Adrenal gland (tissue), 12 donors: Measurements from ENCODE around the gene LMF1. TPM values are rescaled to one million over a fixed set of nuclear protein-coding genes. Genes with fewer than 3 reads are reported as not detected.
"Not testable (repeated sequence)": the region's sequence is repeated elsewhere in the genome, so short reads cannot be mapped to it uniquely, and the experiment has no call there.

Experiments
- DNase-seq, 7 donors: peaks; one replicate each; pipeline ENCODE4 v3.0.0-alpha.2; 2019 to 2020
- H3K27ac ChIP-seq, 5 donors: fragments of 200-600 bp; sonication (generic) in 4 of 5; 1 replicate in 3 of 5; 2 replicates in 2 of 5; pipeline versions ENCODE4 v1.5.1 to v1.8.0; 2016 to 2020; ENCODE audit warnings: mild to moderate bottlenecking in 1 of 5
- H3K27me3 ChIP-seq: fragments of 200-600 bp; 2 replicates; pipeline ENCODE4 v1.8.0; 2021
- H3K36me3 ChIP-seq, 2 donors: fragments of 200-600 bp; replicated peaks in 1 of 2; 1 replicate in 1 of 2; 2 replicates in 1 of 2; pipeline versions ENCODE4 v1.5.1 to v1.8.0; 2018 to 2022
- H3K4me1 ChIP-seq, 2 donors: fragments of 200-600 bp; replicated peaks in 1 of 2; 1 replicate in 1 of 2; 2 replicates in 1 of 2; pipeline versions ENCODE4 v1.5.1 to v1.8.0; 2018 to 2021
- H3K4me3 ChIP-seq, 4 donors: fragments of 200-600 bp; sonication (generic) in 3 of 4; one replicate each; pipeline ENCODE4 v1.5.1; 2016 to 2018
- H3K9me3 ChIP-seq, 3 donors: fragments of 200-600 bp; sonication (generic) in 1 of 3; replicated peaks in 1 of 3; 1 replicate in 2 of 3; 2 replicates in 1 of 3; pipeline versions ENCODE4 v1.5.1 to v1.8.0; 2016 to 2021
- POLR2A ChIP-seq, 2 donors: fragments of 450-650 bp; IDR thresholded peaks; one replicate each; pipeline ENCODE4 v1.6.1; 2017; ENCODE audit warnings: antibody characterized with exemption in 2 of 2, mild to moderate bottlenecking in 2 of 2, moderate library complexity in 1 of 2
- WGBS, 4 donors: extraction: QIAGEN DNeasy Blood & Tissue Kit in 2 of 4; methylation state at CpG; one replicate each; pipeline versions ENCODE4 v1.1.5 to v1.1.7; 2013 to 2017; 5-methylcytosine and 5-hydroxymethylcytosine counted together
- intact Hi-C, 2 donors: fragments of 100-400 bp; cut with DNase I; formaldehyde crosslinking; loops; one replicate each; pipeline versions ENCODE4 v1.14.1 to v1.15.0; 2022 to 2023
- polyA plus RNA-seq, 3 donors: library from polyadenylated mRNA; stranded (reverse); fragments of 200-250 nt in 2 of 3; fragments of 350-450 nt in 1 of 3; fragmentation: Illumina TruSeq in 1 of 3; extraction: RNeasy Lipid Tissue Mini Kit (QIAGEN cat#74804) in 1 of 3; gene quantifications; one replicate each; pipeline ENCODE4 v1.2.3, GENCODE V29; 2013 to 2014
- total RNA-seq, 9 donors: library from RNA; depleted of rRNA in 4 of 9; stranded (reverse); fragments of >200 nt in 4 of 9; fragments of 120-200 nt in 1 of 9; fragmentation: NEBNext Ultra II Directional in 1 of 9; extraction: Animal tissue kit (Norgen Biotek cat#: 25700) in 1 of 9; gene quantifications; one replicate each; pipeline versions ENCODE4 v1.1.0 to v1.2.4, GENCODE V29; 2013 to 2023
- TF ChIP-seq, protein P1 (sequence below), 6 experiments: fragments of 450-650 bp in 4 of 6; fragments of 200-600 bp in 2 of 6; sonication (generic) in 1 of 6; IDR thresholded peaks; 1 replicate in 5 of 6; 2 replicates in 1 of 6; pipeline versions ENCODE4 v1.5.1 to v1.8.0; 2016 to 2021; ENCODE audit warnings: antibody characterized with exemption in 6 of 6, mild to moderate bottlenecking in 2 of 6, moderate library complexity in 1 of 6
- donor health status: healthy with polysubstance abuse.
- donor health status: Bipolar disorder and iron deficiency.
- donor health status: DM: yes; HTN: yes; CAD: no.
- donor health status: DM: no; HTN: no; CAD: no.
- donor health status: DM: no; HTN: no; CAD: no.
- donor health status: DM: yes; HTN: yes; CAD: no.

Gene LMF1
- total and polyA plus RNA-seq, 12 donors: 10.5 to 101 (median 36.3) TPM

DNA sequence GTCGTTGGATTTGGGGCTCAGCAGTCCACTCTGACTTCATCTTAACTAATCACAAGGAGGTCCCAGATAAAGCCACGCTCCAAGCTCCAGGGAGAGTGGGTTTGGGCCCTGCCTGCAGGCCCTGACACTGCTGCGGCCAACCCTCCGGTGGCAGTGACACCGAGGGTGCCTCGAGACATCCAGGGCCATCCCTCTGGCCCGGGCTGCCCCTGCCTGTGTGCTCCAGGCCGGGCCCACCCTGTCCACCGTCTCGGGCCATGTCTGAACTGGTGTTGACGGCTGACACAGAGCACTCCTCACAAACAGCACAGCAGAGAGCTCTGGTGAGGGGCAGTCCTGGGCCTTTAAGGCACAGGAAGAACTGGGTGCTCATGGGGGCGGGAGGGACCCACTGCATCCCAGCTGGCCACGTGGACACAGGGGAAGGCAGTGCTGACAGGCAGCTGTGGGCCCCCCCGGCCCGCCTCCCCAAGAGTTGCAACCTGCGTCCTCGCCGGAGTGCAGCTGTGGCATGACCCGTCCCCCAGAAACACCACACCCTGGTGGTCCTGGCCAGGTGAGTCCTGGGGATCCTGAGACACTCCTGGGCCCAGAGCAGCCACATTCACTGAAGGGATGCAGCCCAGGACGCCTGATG is 80.0 kb downstream of the LMF1 start:
- TF ChIP-seq, protein P1, sequence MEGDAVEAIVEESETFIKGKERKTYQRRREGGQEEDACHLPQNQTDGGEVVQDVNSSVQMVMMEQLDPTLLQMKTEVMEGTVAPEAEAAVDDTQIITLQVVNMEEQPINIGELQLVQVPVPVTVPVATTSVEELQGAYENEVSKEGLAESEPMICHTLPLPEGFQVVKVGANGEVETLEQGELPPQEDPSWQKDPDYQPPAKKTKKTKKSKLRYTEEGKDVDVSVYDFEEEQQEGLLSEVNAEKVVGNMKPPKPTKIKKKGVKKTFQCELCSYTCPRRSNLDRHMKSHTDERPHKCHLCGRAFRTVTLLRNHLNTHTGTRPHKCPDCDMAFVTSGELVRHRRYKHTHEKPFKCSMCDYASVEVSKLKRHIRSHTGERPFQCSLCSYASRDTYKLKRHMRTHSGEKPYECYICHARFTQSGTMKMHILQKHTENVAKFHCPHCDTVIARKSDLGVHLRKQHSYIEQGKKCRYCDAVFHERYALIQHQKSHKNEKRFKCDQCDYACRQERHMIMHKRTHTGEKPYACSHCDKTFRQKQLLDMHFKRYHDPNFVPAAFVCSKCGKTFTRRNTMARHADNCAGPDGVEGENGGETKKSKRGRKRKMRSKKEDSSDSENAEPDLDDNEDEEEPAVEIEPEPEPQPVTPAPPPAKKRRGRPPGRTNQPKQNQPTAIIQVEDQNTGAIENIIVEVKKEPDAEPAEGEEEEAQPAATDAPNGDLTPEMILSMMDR (IDR thresholded peaks at IDR 0.05): no peak
- no peak for TF ChIP-seq POLR2A (IDR thresholded peaks at IDR 0.05)
- intact Hi-C loops: no loop called here
- Histone ChIP-seq H3K4me3 (no peak overlapping the region), H3K36me3 (no peaks in the 10 kb centered on the region), H3K27ac (no peak overlapping the region), H3K9me3 (no peaks in the 10 kb centered on the region), H3K27me3 (no peaks in the 10 kb centered on the region), H3K4me1 (no peaks in the 10 kb centered on the region)
- 38 to 85% (median 74%) methylated on average over 2 to 20 of the region's 20 CpGs for WGBS, 4 donors
- DNase-seq: no peak

DNA sequence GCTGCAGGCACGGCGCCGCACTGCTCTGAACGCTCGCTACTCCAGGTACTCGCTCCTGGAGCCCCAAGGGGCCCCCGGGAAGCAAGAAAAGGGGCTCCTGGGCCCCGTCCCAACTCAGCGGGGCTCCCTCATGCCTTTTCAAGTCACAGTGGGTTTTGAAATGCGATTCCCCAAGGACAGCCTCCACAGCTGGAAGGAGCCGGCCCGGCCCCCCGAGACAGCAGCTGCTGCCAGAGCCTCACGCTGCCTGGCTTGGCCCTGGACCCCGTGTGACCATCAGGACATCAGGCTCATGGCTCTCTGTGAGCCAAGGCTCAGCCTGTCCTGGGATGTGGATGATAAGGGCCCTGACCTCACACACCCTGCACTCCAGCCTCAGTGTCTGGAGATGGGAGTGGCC is 80.6 kb downstream of the LMF1 start:
- Histone ChIP-seq H3K27ac (no peak overlapping the region), H3K9me3 (no peaks in the 10 kb centered on the region), H3K27me3 (no peaks in the 10 kb centered on the region), H3K4me3 (no peak overlapping the region), H3K4me1 (no peaks in the 10 kb centered on the region), H3K36me3 (no peaks in the 10 kb centered on the region)
- 57 to 90% (median 79%) methylated on average over 2 to 15 of the region's 15 CpGs for WGBS, 4 donors
- intact Hi-C loops: no loop called here
- TF ChIP-seq, protein P1 (IDR thresholded peaks at IDR 0.05): no peak
- no peak for TF ChIP-seq POLR2A (IDR thresholded peaks at IDR 0.05)
- DNase-seq: no peak

DNA sequence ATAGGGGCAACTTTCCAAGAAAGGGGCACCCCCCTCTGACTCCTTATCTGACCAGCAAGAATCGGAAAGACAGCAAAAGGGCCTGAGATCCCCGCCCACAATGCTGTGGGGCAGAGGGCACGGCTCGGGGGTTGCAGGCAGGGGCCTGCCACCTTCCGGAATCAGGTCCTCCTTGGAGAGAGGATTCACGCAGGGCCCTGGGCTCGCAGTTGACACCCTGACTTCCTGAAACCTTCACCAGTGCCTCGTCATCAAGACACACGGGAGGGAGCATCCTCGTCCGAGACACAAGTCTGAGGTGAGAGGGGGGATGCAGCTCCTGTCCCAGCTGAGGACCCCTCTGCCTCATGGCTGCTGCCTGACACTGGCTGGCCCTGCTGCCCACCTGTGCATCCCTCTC is 81.2 kb downstream of the LMF1 start:
- intact Hi-C loops: no loop called here
- 80 to 98% (median 87%) methylated on average over 1 to 11 of the region's 11 CpGs for WGBS, 4 donors
- TF ChIP-seq POLR2A (IDR thresholded peaks at IDR 0.05): no peak
- H3K27me3 ChIP-seq: no peaks in the 10 kb centered on the region
- no peak for DNase-seq
- H3K4me3 ChIP-seq: no peak overlapping the region
- H3K4me1 ChIP-seq: no peaks in the 10 kb centered on the region
- H3K27ac ChIP-seq: no peak overlapping the region
- no peaks in the 10 kb centered on the region for H3K9me3 ChIP-seq
- no peaks in the 10 kb centered on the region for H3K36me3 ChIP-seq

DNA sequence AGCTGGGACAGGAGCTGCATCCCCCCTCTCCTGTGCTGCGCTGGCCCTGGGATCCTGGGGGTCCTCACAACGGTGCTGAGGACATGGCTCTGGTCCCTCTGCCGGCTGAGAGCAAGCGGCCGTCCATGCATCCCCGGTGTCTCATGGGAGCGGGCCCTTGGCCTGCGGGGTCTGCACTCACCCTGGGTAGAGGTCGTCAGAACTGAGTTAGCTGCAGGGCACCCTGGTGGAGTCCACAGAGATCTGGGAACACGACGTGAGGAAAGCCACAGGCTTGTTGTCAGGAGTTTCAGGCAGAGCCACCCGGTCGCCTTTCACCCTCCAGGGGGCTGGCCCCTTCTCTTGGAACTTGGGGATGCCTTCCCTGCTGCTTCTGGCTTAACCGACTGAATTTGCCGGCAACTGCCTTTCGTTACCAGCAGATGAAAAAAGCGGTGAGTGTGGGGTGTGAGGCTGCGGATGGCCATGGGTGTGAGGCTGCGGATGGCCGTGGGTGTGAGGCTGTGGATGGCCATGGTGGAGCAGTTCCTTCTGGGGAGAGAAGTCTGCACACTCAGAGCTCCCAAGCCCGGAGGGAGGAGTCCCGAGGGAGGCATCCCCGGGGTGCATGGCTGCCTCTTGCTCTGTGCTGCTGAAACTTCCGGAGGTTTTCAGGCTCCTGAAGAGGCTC is 81.7 kb downstream of the LMF1 start:
- H3K4me3 ChIP-seq: no peak overlapping the region
- no peak for TF ChIP-seq POLR2A (IDR thresholded peaks at IDR 0.05)
- TF ChIP-seq, protein P1 (IDR thresholded peaks at IDR 0.05): no peak
- 90 to 92% (median 91%) methylated on average over 11 to 24 of the region's 24 CpGs for WGBS, 4 donors
- intact Hi-C loops: no loop called here
- no peak overlapping the region for H3K27ac ChIP-seq
- DNase-seq: no peak
- no peaks in the 10 kb centered on the region for H3K4me1 ChIP-seq
- H3K27me3 ChIP-seq: no peaks in the 10 kb centered on the region
- H3K9me3 ChIP-seq: no peaks in the 10 kb centered on the region
- H3K36me3 ChIP-seq: no peaks in the 10 kb centered on the region

DNA sequence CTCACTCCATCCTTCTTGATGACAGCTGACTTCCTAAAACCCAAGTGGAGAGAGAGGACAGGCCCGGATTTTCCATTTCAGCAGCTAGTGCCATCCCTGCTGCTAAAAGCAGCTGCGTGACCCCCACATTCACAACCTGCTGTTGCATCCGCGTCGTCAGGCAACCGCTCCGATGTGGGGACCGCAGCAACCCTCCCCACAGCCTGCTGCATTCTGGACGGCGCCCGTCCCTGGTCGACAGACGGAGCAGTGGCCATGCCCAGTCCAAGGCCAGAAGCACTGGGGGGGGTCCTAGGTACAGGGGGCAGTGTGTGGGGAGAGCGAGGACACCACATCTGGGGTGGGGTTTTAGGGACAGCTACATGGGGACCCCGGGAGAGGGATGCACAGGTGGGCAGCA is 82.3 kb downstream of the LMF1 start:
- H3K4me1 ChIP-seq, H3K27me3 ChIP-seq, DNase-seq, H3K36me3 ChIP-seq, H3K4me3 ChIP-seq, H3K27ac ChIP-seq, intact Hi-C loops, H3K9me3 ChIP-seq: not testable (repeated sequence)
- whole genome bisulfite sequencing, 4 donors: 92 to 100% (median 97%) methylated on average over 1 to 14 of the region's 15 CpGs
